Endodermal cell (in vitro differentiated cells): ENCODE results near the gene CAMTA1. TPM values are rescaled to one million over a fixed set of nuclear protein-coding genes. Genes with fewer than 3 reads are reported as not detected.
A peak's percentile ranks its signal among the peaks of the same experiment; 100 is the strongest.

Experiments used
- DNase-seq: peaks from one replicate; pipeline ENCODE4 v3.0.0-alpha.2; 2017
- H3K27ac ChIP-seq: 2 replicates; pipeline ENCODE4 v1.5.1; 2013; ENCODE audit warnings: mild to moderate bottlenecking, low read depth, low read length, moderate library complexity
- H3K27me3 ChIP-seq: 2 replicates; pipeline ENCODE4 v1.6.1; 2013; ENCODE audit warnings: mild to moderate bottlenecking, low read length, moderate library complexity; ENCODE audit not compliant: insufficient read depth, control insufficient read depth, poor library complexity, severe bottlenecking
- H3K36me3 ChIP-seq: 2 replicates; pipeline ENCODE4 v1.7.0; 2013; ENCODE audit warnings: mild to moderate bottlenecking, low read length, moderate library complexity; ENCODE audit not compliant: control insufficient read depth, insufficient read depth
- H3K4me1 ChIP-seq: one replicate; pipeline ENCODE4 v1.7.0; 2013; ENCODE audit warnings: low read length; ENCODE audit not compliant: control insufficient read depth, insufficient read depth
- H3K4me3 ChIP-seq: 2 replicates; pipeline ENCODE4 v1.5.1; 2013; ENCODE audit warnings: mild to moderate bottlenecking, low read length, moderate library complexity
- H3K9ac ChIP-seq: 2 replicates; pipeline ENCODE4 v1.6.1; 2013; ENCODE audit warnings: mild to moderate bottlenecking, low read length, moderate library complexity; ENCODE audit not compliant: poor library complexity, severe bottlenecking; ENCODE audit errors: extremely low read depth
- H3K9me3 ChIP-seq: 2 replicates; pipeline ENCODE4 v1.6.1; 2013; ENCODE audit warnings: mild to moderate bottlenecking, low read length, moderate library complexity; ENCODE audit not compliant: control insufficient read depth
- H3K27ac Mint-ChIP-seq: 2 replicates; pipeline ENCODE4 v1.8.0; 2020; ENCODE audit warnings: mixed read lengths
- H3K27me3 Mint-ChIP-seq: 2 replicates; pipeline ENCODE4 v1.8.0; 2021; ENCODE audit warnings: mild to moderate bottlenecking, mixed read lengths; ENCODE audit not compliant: insufficient read depth
- H3K36me3 Mint-ChIP-seq: 2 replicates; pipeline ENCODE4 v1.8.0; 2020; ENCODE audit warnings: low read depth, mixed read lengths
- H3K4me1 Mint-ChIP-seq: 2 replicates; pipeline ENCODE4 v1.8.0; 2020; ENCODE audit warnings: mixed read lengths
- H3K4me3 Mint-ChIP-seq: 2 replicates; pipeline ENCODE4 v1.8.0; 2020; ENCODE audit warnings: mild to moderate bottlenecking, moderate library complexity, mixed read lengths
- H3K9me3 Mint-ChIP-seq: 2 replicates; pipeline ENCODE4 v1.8.0; 2020; ENCODE audit warnings: mild to moderate bottlenecking, mixed read lengths
- WGBS, 2 experiments: methylation state at CpG; one replicate each; pipeline versions ENCODE4 v1.1.5 to v1.1.7; 2013; ENCODE audit warnings: missing lambda C conversion rate in 2 of 2, mixed read lengths in 1 of 2; ENCODE audit not compliant: insufficient coverage in 1 of 2, insufficient read length in 1 of 2; 5-methylcytosine and 5-hydroxymethylcytosine counted together
- total RNA-seq, 2 donors: library from RNA; stranded (reverse); fragmentation: NEBNext Ultra II Directional in 1 of 2; extraction: Animal tissue kit (Norgen Biotek cat#: 25700) in 1 of 2; gene quantifications; 2 replicates in 1 of 2; 3 replicates in 1 of 2; pipeline ENCODE4 v1.2.1, GENCODE V29; 2021
- TF ChIP-seq, protein P1 (sequence below): fragments of 200-600 bp; sonication (generic); conservative IDR thresholded peaks from 2 replicates; pipeline ENCODE4 v1.5.0; 2021; ENCODE audit warnings: antibody characterized with exemption, mild to moderate bottlenecking

CAMTA1 gene
- total RNA-seq, 2 donors from 2014 or later: 123 to 137 TPM

- DNase-seq: peak; percentile 73
- 16% methylated on average over 16 of the region's 16 CpGs; no CpG with 5 or more reads in 1 of the 2 experiments for WGBS, 2 experiments
- Histone ChIP-seq H3K9ac (peak overlapping the region; percentile 67), H3K36me3 (no peaks in the 10 kb centered on the region), H3K9me3 (no peaks in the 10 kb centered on the region), H3K27me3 (peaks cover 17% of the 10 kb centered on the region), H3K4me3 (peak overlapping the region; percentile 73), H3K4me1 (no peaks in the 10 kb centered on the region), H3K27ac (peak overlapping the region; percentile 98)
- Mint-ChIP-seq H3K9me3 (no peaks in the 10 kb centered on the region), H3K36me3 (no peaks in the 10 kb centered on the region), H3K27ac (no peak overlapping the region), H3K27me3 (peaks cover 22% of the 10 kb centered on the region), H3K4me1 (no peaks in the 10 kb centered on the region), H3K4me3 (peak overlapping the region; percentile 61)
- TF ChIP-seq, protein P1, sequence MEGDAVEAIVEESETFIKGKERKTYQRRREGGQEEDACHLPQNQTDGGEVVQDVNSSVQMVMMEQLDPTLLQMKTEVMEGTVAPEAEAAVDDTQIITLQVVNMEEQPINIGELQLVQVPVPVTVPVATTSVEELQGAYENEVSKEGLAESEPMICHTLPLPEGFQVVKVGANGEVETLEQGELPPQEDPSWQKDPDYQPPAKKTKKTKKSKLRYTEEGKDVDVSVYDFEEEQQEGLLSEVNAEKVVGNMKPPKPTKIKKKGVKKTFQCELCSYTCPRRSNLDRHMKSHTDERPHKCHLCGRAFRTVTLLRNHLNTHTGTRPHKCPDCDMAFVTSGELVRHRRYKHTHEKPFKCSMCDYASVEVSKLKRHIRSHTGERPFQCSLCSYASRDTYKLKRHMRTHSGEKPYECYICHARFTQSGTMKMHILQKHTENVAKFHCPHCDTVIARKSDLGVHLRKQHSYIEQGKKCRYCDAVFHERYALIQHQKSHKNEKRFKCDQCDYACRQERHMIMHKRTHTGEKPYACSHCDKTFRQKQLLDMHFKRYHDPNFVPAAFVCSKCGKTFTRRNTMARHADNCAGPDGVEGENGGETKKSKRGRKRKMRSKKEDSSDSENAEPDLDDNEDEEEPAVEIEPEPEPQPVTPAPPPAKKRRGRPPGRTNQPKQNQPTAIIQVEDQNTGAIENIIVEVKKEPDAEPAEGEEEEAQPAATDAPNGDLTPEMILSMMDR: no peak
These were observed 895.7 kb downstream of the CAMTA1 start for GRCh38 chr1:7680955-7681268.

GRCh38 chr1:7681401-7681800, 896.1 kb downstream of the CAMTA1 start:
- Histone ChIP-seq H3K4me3 (no peak overlapping the region), H3K9ac (no peak overlapping the region), H3K27me3 (peaks cover 17% of the 10 kb centered on the region), H3K9me3 (no peaks in the 10 kb centered on the region), H3K27ac (peak overlapping the region; percentile 98), H3K36me3 (no peaks in the 10 kb centered on the region), H3K4me1 (no peaks in the 10 kb centered on the region)
- no peak for DNase-seq
- H3K4me1 Mint-ChIP-seq: no peaks in the 10 kb centered on the region
- H3K27me3 Mint-ChIP-seq: peaks cover 23% of the 10 kb centered on the region
- no peaks in the 10 kb centered on the region for H3K9me3 Mint-ChIP-seq
- no peaks in the 10 kb centered on the region for H3K36me3 Mint-ChIP-seq
- WGBS, 2 experiments: 93% methylated on average over 3 to 6 of the region's 6 CpGs
- TF ChIP-seq, protein P1: no peak
- no peak overlapping the region for H3K27ac Mint-ChIP-seq
- peak overlapping the region; percentile 61 for H3K4me3 Mint-ChIP-seq

DNA sequence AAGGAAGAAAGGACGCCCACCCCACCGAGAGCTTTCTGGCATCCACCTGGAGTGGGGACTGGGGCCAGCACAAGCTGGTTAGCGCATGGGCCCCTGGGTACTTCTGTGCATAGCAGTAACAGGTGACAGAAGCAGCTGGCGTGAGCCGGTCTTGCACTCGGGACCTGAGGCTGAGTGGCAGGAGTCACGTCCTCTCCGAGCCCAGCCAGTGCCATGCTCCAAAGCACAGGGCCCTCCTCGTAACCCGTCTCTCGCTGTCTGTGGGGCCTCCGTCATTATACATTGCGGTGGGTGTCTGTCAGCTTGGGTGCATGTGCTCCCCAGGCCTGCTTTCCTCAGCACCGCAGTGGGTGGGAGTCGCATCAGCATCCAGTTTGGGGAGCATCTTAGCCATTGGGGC, 898.3 kb downstream of the CAMTA1 start:
- H3K4me3 ChIP-seq: no peak overlapping the region
- H3K9ac ChIP-seq: no peak overlapping the region
- peaks cover 29% of the 10 kb centered on the region for H3K27me3 Mint-ChIP-seq
- DNase-seq: no peak
- H3K36me3 Mint-ChIP-seq: no peaks in the 10 kb centered on the region
- no peak overlapping the region for H3K4me3 Mint-ChIP-seq
- peaks cover 13% of the 10 kb centered on the region for H3K27me3 ChIP-seq
- TF ChIP-seq, protein P1: no peak
- WGBS, 2 experiments: 93 to 94% methylated on average over 13 to 15 of the region's 15 CpGs
- H3K9me3 Mint-ChIP-seq: no peaks in the 10 kb centered on the region
- H3K27ac ChIP-seq: no peak overlapping the region
- peaks cover under 1% of the 10 kb centered on the region for H3K4me1 Mint-ChIP-seq
- no peaks in the 10 kb centered on the region for H3K9me3 ChIP-seq
- H3K4me1 ChIP-seq: no peaks in the 10 kb centered on the region
- no peak overlapping the region for H3K27ac Mint-ChIP-seq
- H3K36me3 ChIP-seq: no peaks in the 10 kb centered on the region
